ENCODE results near the gene NASP. TPM values are rescaled to one million over a fixed set of nuclear protein-coding genes. Genes with fewer than 3 reads are reported as not detected.

NASP gene
- total RNA-seq, 1 donor from 2014 or later = 34.5 TPM

DNA sequence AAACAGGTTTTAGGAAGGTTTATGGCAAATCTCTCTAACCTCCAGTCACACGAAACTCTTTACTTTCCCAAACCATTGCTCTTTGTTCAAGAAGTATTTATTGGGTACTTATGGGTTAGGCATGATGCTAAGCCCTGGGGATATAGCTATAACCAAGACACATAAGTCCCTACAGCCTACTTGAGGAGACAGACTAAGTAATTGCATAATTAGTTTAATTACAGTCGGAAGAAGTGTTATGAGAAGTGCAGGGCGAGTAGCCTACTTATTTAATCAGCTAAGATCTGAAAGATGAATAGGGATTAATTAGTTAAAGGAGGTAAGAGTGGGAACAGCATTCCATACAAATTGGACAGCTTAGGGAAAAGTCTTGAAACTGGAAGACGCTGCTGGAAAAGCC, 13.2 kb upstream of the NASP start:
- DNase-seq = no peak
- Histone ChIP-seq H3K27me3 (ENCODE audit: low read depth) (no peaks in the 10 kb centered on the region), H3K4me3 (no peak overlapping the region), H3K27ac (replicated peaks) (no peak overlapping the region), H3K4me1 (peaks cover 13% of the 10 kb centered on the region), H3K9me3 (replicated peaks) (no peaks in the 10 kb centered on the region), H3K36me3 (peaks cover 20% of the 10 kb centered on the region)
- TF ChIP-seq, protein P1, sequence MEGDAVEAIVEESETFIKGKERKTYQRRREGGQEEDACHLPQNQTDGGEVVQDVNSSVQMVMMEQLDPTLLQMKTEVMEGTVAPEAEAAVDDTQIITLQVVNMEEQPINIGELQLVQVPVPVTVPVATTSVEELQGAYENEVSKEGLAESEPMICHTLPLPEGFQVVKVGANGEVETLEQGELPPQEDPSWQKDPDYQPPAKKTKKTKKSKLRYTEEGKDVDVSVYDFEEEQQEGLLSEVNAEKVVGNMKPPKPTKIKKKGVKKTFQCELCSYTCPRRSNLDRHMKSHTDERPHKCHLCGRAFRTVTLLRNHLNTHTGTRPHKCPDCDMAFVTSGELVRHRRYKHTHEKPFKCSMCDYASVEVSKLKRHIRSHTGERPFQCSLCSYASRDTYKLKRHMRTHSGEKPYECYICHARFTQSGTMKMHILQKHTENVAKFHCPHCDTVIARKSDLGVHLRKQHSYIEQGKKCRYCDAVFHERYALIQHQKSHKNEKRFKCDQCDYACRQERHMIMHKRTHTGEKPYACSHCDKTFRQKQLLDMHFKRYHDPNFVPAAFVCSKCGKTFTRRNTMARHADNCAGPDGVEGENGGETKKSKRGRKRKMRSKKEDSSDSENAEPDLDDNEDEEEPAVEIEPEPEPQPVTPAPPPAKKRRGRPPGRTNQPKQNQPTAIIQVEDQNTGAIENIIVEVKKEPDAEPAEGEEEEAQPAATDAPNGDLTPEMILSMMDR (IDR thresholded peaks at IDR 0.05; ENCODE audit: borderline replicate concordance) = no peak
- intact Hi-C loops (cut with micrococcal nuclease) = loop anchor here (10.0 kb wide), 1 partner anchor 206 kb away; no protein-coding TSS in a partner anchor

DNA sequence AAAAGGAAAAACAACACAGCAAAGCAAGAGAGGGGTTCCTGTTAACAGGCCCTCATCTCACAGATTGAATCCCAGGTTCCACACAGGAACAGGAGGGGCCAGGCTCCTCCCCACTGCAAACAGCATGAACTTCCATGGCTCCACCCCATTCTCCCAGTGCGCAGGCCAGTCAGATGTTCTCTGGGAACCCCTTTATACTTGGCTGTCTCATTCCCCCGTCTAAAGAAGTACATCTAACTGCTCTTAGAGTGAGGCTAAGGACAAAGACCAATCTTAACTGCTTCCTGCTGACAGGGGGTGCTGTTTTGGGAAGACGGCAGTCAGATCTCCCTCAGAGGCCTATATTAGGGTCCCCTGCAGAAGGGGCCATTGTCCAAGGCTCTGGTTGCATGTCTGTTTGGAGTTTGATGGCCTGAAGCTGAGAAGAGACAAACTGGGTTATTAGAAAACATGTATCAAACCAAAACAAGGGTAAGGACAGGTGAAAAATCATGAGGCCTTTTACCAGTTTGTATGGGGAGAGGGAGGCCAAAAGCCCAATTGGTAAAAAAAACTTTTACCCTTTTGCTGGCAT, 10.5 kb upstream of the NASP start:
- peaks cover 12% of the 10 kb centered on the region for H3K36me3 ChIP-seq
- no peak overlapping the region for H3K27ac ChIP-seq (replicated peaks)
- H3K9me3 ChIP-seq (replicated peaks) = no peaks in the 10 kb centered on the region
- DNase-seq = no peak
- H3K27me3 ChIP-seq (ENCODE audit: low read depth) = no peaks in the 10 kb centered on the region
- intact Hi-C loops (cut with micrococcal nuclease) = loop anchor here (10.0 kb wide), 1 partner anchor 209 kb away; no protein-coding TSS in a partner anchor
- H3K4me1 ChIP-seq = no peaks in the 10 kb centered on the region
- no peak overlapping the region for H3K4me3 ChIP-seq
- TF ChIP-seq, protein P1 (IDR thresholded peaks at IDR 0.05; ENCODE audit: borderline replicate concordance) = no peak

DNA sequence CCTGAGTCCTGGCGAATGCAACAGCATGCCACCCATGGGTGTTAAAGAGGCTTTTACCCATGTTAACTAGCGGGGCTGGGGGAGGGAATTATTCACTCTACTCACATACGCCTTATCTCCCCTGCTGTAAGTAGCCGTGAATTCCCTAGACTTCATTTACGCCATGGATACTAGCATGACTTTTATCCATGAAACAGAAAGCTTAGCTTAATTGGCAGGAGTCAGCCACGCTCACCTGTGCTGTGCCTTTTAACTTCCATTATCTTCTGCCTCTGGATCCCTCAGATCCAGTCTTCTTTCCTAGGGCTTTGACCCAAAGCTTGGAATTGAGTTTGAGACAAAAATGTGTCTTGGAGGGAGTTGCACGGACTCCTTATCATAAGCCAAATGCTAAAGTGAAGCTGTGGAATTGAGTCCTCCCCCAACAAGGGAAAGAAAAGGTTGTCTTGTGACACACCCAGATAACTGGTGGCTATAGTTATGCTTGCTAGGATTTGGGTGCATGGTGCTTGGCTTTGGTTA, 9.7 kb upstream of the NASP start:
- Histone ChIP-seq H3K27ac (replicated peaks) (no peak overlapping the region), H3K9me3 (replicated peaks) (no peaks in the 10 kb centered on the region), H3K4me1 (no peaks in the 10 kb centered on the region), H3K36me3 (peaks cover 3% of the 10 kb centered on the region), H3K4me3 (no peak overlapping the region), H3K27me3 (ENCODE audit: low read depth) (no peaks in the 10 kb centered on the region)
- TF ChIP-seq, protein P1 (IDR thresholded peaks at IDR 0.05; ENCODE audit: borderline replicate concordance) = no peak
- no peak for DNase-seq
- intact Hi-C loops (cut with micrococcal nuclease) = loop anchor here (10.0 kb wide), 1 partner anchor 209 kb away; no protein-coding TSS in a partner anchor

DNA sequence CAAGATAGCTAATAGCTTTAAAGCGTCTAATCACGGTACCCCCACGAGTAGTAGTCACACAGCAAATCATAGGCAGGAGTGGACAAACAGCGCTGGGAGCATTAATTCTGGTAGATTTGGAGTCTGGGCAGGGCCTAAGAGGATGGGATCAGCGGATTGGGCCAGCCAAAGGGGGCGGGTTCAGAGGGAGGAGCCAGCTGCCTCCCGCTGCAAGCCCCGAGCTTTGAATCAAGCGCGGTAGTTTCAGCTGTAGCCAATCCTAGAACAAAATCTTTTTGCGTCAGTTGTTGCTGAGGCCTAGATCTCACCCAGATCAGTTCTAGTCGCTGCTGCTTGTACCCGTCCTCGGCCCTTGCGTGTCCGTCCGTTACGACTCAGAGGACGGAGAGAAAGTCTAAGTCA, 576 bp upstream of the NASP start:
- Histone ChIP-seq H3K4me1 (peaks cover 37% of the 10 kb centered on the region), H3K9me3 (replicated peaks) (no peaks in the 10 kb centered on the region), H3K4me3 (peak overlapping the region; percentile 92), H3K27me3 (ENCODE audit: low read depth) (no peaks in the 10 kb centered on the region), H3K27ac (replicated peaks) (peak overlapping the region; percentile 97), H3K36me3 (no peaks in the 10 kb centered on the region)
- peak; percentile 94 for DNase-seq
- TF ChIP-seq, protein P1 (IDR thresholded peaks at IDR 0.05; ENCODE audit: borderline replicate concordance) = no peak
- intact Hi-C loops (cut with micrococcal nuclease) = loop anchor here (10.0 kb wide), 1 partner anchor 102 kb away; the partner anchor contains the start of genes GPBP1L1 and TMEM69

DNA sequence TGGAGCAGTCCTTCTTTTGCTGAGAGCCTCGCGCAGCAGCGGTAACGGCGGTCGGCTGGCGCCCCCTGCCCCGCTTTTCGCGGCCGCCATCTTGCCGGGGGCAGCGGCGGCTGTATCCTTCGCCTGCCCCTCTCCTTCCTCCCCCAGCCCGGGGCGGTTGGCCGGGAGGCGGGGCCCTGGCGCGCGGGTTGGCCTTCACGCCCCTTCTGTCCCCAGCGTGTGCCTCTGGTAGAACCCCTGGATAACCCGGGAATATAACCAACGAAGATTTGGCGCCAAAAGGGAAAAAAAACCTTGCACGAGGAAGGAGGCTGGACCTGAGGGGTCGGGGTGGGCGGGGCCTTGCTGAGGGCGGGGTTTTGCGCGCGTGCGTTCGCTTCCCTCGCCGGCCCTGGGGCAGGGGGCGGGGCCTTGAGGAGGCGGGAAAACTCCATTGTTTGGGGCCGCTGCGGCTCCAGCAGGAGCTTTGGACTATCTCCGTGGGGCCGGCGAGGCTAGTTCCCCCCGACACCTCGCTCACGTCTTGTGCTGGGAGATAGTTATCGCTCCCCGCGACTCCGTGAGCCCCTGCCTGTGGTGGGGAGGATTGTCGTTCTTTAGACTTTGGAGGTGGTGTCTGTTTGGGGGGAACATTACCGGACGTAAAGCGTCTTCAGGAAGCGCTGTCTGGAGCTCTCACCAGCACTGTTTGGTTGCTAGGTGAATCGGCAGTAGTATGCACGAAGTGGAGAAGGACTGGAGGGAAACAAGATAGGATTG, 689 bp downstream of the NASP start:
- Histone ChIP-seq H3K27ac (replicated peaks) (peak overlapping the region; percentile 97), H3K27me3 (ENCODE audit: low read depth) (no peaks in the 10 kb centered on the region), H3K4me3 (peak overlapping the region; percentile 92), H3K9me3 (replicated peaks) (no peaks in the 10 kb centered on the region), H3K4me1 (peaks cover 37% of the 10 kb centered on the region), H3K36me3 (no peaks in the 10 kb centered on the region)
- intact Hi-C loops (cut with micrococcal nuclease) = loop anchor here (10.0 kb wide), 1 partner anchor 100 kb away; the partner anchor contains the start of genes GPBP1L1 and TMEM69
- DNase-seq = peak; percentile 90
- TF ChIP-seq, protein P1 (IDR thresholded peaks at IDR 0.05; ENCODE audit: borderline replicate concordance) = no peak

Measured in left ventricle myocardium inferior (tissue), 1 donor.